Sciatic nerve (tissue), 2 donors: ENCODE measurements around the gene ZNF786. TPM values are rescaled to one million over a fixed set of nuclear protein-coding genes. Genes with fewer than 3 reads are reported as not detected.
"Not testable (repeated sequence)": the region's sequence is repeated elsewhere in the genome, so short reads cannot be mapped to it uniquely, and the experiment has no call there.

Experiments
- ATAC-seq: fragments of 200-7000 bp; cut with Tn5 transposase; one replicate; pipeline ENCODE4 v1.9.1; 2020; ENCODE audit warnings: mild to moderate bottlenecking, moderate library complexity
- DNase-seq: peaks from one replicate; pipeline ENCODE4 v3.0.0-alpha.2; 2020; ENCODE audit warnings: low spot score
- intact Hi-C: fragments of 100-400 bp; cut with DNase I; formaldehyde crosslinking; loops from one replicate; pipeline ENCODE4 v1.14.2; 2022
- total RNA-seq: library from RNA; stranded (reverse); fragmentation: NEBNext Ultra II Directional; extraction: Animal tissue kit (Norgen Biotek cat#: 25700); gene quantifications from one replicate; pipeline ENCODE4 v1.2.1, GENCODE V29; 2021
- donor health status: DM: no; HTN: no; CAD: no.
- donor health status: DM: no; HTN: no; CAD: no.

ZNF786 gene
- total RNA-seq = 7.7 TPM

- intact Hi-C loops = loop anchor here (10.0 kb wide), 1 partner anchor 86 kb away; no protein-coding TSS in a partner anchor
- DNase-seq = peak; percentile 93
- peak; percentile 97 for ATAC-seq
Observed at GRCh38 chr7:149090397-149091195, at the start of gene ZNF786. Gene ZNF786, minus strand, starts transcription at chr7:149090718. Its CDS starts 78 bp downstream, at chr7:149090640.

- no peak for ATAC-seq
- DNase-seq = no peak
- intact Hi-C loops = no loop called here
Observed at GRCh38 chr7:149136118-149136517, 45.6 kb upstream of the ZNF786 start.

GRCh38 chr7:149133028-149133710, 42.7 kb upstream of the ZNF786 start:
- intact Hi-C loops = no loop called here
- no peak for ATAC-seq
- no peak for DNase-seq

- no peak for DNase-seq
Observed at GRCh38 chr7:149130572-149131198, 40.2 kb upstream of the ZNF786 start.

GRCh38 chr7:149126662-149127266, 36.2 kb upstream of the ZNF786 start:
- intact Hi-C loops = no loop called here
- DNase-seq (peak; percentile 72), ATAC-seq (peak; percentile 51)

More at GRCh38 chr7:149130572-149131198, 40.2 kb upstream of the ZNF786 start:
- no peak for ATAC-seq
- intact Hi-C loops = no loop called here

GRCh38 chr7:149125863-149126661, 35.5 kb upstream of the ZNF786 start, which contains the start of gene ZNF425:
Gene ZNF425, minus strand, starts transcription at chr7:149126324. Its CDS starts 111 bp downstream, at chr7:149126213.
- intact Hi-C loops = no loop called here
- DNase-seq = peak; percentile 96
- peak; percentile 96 for ATAC-seq

- intact Hi-C loops = no loop called here
- DNase-seq (no peak), ATAC-seq (no peak)
Observed at GRCh38 chr7:149125189-149125862, 34.8 kb upstream of the ZNF786 start.

GRCh38 chr7:149109969-149110368, 19.5 kb upstream of the ZNF786 start:
- ATAC-seq = no peak
- no peak for DNase-seq
- intact Hi-C loops = no loop called here

- DNase-seq (no peak), ATAC-seq (no peak)
- intact Hi-C loops = no loop called here
Observed at GRCh38 chr7:149104749-149105148, 14.2 kb upstream of the ZNF786 start.

- no peak for DNase-seq
- intact Hi-C loops = no loop called here
- no peak for ATAC-seq
Observed at GRCh38 chr7:149104214-149104613, 13.7 kb upstream of the ZNF786 start.

- ATAC-seq (no peak), DNase-seq (no peak)
- intact Hi-C loops = no loop called here
Observed at GRCh38 chr7:149103424-149103823, 12.9 kb upstream of the ZNF786 start.

- no peak for DNase-seq
- intact Hi-C loops = no loop called here
- ATAC-seq = no peak
Observed at GRCh38 chr7:149102666-149103065, 12.1 kb upstream of the ZNF786 start.

- no peak for ATAC-seq
- DNase-seq = no peak
- intact Hi-C loops = no loop called here
Observed at GRCh38 chr7:149100821-149101220, 10.3 kb upstream of the ZNF786 start.

- ATAC-seq = no peak
- DNase-seq = no peak
- intact Hi-C loops = loop anchor here (10.0 kb wide), 1 partner anchor 94 kb away; no protein-coding TSS in a partner anchor
Observed at GRCh38 chr7:149099058-149099457, 8.5 kb upstream of the ZNF786 start.

- no peak for ATAC-seq
- intact Hi-C loops = loop anchor here (10.0 kb wide), 1 partner anchor 92 kb away; no protein-coding TSS in a partner anchor
- DNase-seq = no peak
Observed at GRCh38 chr7:149097088-149097487, 6.6 kb upstream of the ZNF786 start.

GRCh38 chr7:149093228-149093627, 2.7 kb upstream of the ZNF786 start:
- no peak for DNase-seq
- no peak for ATAC-seq
- intact Hi-C loops = loop anchor here (10.0 kb wide), 1 partner anchor 88 kb away; no protein-coding TSS in a partner anchor

GRCh38 chr7:149092244-149092643, 1.7 kb upstream of the ZNF786 start:
- intact Hi-C loops = loop anchor here (10.0 kb wide), 1 partner anchor 87 kb away; no protein-coding TSS in a partner anchor
- ATAC-seq, DNase-seq: not testable (repeated sequence)

GRCh38 chr7:149087376-149087775, 3.1 kb downstream of the ZNF786 start:
- intact Hi-C loops = no loop called here
- DNase-seq = no peak
- ATAC-seq = no peak
